GM19452 (cell line): ENCODE measurements around the gene TCHH.
"Not testable (repeated sequence)": the region's sequence is repeated elsewhere in the genome, so short reads cannot be mapped to it uniquely, and the experiment has no call there.

Experiments
- ATAC-seq: cut with Tn5 transposase; IDR thresholded peaks from one replicate; pipeline ENCODE4 v1.9.1; 2021; ENCODE audit not compliant: unreplicated experiment

Gene TCHH

DNA sequence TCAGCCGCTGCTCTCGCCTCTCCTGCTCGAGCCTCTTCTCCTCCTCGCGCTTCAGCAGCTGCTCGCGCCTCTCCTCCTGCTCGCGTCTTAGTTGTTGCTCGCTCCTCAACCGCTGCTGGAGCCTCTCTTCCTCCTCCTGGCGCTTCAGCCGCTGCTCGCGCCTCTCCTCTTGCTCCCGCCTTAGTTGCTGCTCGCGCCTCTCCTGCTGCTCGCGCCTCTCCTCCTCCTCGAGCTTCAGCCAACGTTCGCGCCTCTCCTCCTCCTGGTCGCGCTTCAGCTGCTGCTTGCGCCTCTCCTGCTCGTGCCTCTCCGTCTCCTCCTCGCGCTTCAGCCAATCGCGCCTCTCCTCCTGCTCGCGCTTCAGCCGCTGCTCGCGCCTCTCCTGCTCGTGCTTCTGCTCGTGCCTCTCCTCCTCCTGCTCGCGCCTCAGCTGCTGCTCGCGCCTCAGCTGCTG is 3.7 kb downstream of the TCHH start:
- no peak for ATAC-seq

GRCh38 chr1:152110860-152111514 is 4.3 kb downstream of the TCHH start:
- no peak for ATAC-seq

GRCh38 chr1:152110365-152110859 is 4.8 kb downstream of the TCHH start:
- ATAC-seq = no peak

DNA sequence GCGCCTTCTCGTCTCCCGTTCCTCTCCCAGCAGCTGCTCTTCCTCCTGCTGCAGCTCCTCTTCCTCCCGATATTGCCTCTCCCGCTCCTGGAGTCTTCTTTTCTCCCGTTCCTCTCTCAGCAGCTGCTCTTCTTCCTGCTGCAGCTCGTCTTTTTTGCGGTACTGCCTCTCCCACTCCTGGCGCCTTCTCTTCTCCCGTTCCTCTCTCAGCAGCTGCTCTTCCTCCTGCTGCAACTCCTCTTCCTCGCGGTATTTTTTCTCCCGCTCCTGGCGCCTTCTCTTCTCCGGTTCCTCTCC is 5.3 kb downstream of the TCHH start:
- no peak for ATAC-seq

GRCh38 chr1:152109231-152109997 is 5.8 kb downstream of the TCHH start:
- no peak for ATAC-seq

- no peak for ATAC-seq
These were observed 6.4 kb downstream of the TCHH start for GRCh38 chr1:152108882-152109222.

GRCh38 chr1:152107984-152108881 is 7.0 kb downstream of the TCHH start:
- no peak for ATAC-seq

GRCh38 chr1:152107031-152107983 is 7.9 kb downstream of the TCHH start:
- ATAC-seq = no peak

DNA sequence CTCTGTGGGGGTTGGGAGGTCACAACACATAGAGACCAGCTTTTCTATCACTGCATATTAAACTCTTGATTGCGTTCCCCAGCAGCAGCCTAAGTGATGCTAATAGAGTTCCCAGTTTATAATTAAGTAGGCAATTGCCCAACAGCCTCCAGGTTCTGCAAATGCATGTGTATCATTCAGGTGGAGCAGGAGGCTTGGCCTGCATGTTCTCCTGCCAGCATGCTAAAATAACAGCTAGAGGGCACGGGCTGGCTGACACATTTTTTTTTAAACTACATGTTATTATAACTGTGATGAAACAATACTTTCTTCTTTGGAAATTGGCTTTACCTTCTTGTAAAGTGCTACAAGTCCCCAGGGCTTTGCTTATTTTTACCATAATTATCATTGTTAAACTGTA is 10.4 kb downstream of the TCHH start:
- ATAC-seq = no peak

DNA sequence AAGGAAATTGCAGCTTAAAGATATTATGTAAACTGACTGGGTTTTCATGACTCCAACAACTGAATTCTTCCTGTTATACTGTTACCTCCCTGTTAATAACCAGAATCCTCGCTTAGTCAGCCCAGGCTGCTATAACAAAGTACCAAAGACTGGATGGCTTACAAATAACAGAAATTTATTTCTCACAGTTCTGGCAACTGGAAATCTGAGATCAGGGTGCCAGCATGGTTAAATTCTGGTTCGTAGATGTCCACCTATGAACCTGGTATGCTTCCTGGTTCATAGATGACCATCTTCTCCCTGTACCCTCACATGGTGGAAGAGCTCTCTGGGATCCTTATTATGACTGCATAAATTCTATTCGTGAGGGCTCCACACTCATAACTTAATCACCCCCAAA is 18.3 kb downstream of the TCHH start:
- no peak for ATAC-seq

- ATAC-seq = no peak
These were observed 26.1 kb downstream of the TCHH start, which contains the start of gene TCHHL1 for GRCh38 chr1:152089014-152089674. TSS of gene TCHHL1 (minus strand) at chr1:152089064. CDS start at chr1:152088143, 921 bp downstream.

DNA sequence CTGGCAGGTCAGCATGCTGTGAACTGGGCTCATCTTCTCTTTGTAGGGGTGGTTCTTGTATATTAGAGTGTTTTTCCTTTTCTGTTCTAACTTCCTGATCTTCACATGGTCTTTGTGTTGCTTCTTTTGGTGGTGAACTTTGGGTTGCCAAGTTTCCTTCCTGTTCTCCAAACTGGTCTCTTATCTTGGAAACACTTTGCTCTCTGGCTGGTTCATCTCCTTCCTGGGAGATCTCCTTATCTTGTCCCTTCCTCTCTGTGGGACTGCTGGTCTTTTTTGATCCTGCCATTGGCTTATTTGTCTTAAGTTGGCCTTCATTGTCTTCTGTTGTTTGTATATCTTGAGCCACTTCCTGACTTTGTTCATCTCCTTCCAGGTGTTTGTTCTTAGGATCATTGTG is 28.5 kb downstream of the TCHH start:
- ATAC-seq = no peak

DNA sequence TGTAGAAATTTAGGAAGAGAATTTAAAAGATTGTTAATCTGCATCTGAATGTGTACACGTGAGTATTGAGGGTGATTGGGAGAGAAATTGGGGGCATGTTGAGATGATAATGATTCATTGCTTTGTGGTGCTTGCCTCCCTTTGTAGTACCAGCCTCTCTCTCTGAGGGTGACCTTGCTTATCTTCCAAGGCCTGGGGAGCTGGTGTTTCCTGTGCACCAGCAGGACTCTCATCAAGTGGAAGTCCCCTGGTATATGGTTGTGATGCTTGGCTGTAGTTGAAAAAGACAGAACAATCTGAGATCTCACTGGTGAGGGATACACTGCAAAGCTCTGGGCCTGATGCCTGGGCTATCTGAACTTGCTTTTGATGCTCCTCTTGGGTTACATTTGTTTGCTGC is 30.4 kb downstream of the TCHH start:
- no peak for ATAC-seq

GRCh38 chr1:152081026-152081425 is 34.2 kb downstream of the TCHH start:
- not testable (repeated sequence) for ATAC-seq

DNA sequence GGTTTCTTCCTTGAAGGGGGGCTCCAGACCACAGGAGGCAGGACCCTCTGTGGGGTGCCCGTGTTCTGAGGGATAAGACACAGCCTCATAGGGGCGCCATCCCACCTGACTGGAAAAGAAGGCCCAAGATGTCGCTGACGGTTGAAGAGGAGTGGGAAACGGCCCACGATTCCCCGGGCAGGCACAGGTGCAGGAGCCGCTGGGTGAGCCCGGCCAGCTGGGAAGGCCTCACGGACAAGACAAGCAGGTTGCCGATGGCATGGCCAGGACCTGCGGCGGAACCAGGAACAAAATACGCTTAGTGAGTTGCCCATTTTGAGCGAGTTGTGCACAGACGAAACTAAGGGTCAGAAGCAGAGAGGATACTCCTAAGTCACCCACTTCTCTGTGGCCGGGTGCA is 34.8 kb downstream of the TCHH start:
- ATAC-seq = not testable (repeated sequence)

DNA sequence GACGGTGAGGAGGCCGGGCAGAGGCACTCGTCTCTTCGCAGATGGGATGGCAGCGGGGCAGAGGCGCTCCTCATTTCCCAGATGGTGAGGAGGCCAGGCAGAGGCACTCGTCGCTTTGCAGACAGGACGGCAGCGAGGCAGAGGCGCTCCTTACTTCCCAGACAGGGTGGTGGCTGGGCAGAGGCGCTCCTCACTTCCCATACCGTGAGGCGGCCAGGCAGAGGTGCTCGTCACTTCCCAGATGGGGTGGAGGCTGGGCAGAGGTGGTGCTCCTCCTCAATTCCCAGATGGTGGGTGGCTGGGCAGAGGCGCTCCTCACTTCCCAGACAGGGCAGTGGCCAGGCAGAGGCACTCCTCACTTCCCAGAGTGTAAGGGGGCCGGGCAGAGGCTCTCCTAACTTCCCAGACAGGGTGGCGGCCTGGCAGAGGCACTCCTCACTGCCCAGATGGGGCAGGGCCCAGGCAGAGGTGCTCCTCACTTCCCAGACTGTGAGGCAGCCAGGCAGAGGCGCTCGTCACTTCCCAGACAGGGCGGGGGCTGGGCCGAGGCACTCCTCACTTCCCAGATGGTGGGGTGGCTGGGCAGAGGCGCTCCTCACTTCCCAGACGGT is 36.3 kb downstream of the TCHH start:
- ATAC-seq = no peak

GRCh38 chr1:152072311-152072710 is 42.9 kb downstream of the TCHH start:
- no peak for ATAC-seq

DNA sequence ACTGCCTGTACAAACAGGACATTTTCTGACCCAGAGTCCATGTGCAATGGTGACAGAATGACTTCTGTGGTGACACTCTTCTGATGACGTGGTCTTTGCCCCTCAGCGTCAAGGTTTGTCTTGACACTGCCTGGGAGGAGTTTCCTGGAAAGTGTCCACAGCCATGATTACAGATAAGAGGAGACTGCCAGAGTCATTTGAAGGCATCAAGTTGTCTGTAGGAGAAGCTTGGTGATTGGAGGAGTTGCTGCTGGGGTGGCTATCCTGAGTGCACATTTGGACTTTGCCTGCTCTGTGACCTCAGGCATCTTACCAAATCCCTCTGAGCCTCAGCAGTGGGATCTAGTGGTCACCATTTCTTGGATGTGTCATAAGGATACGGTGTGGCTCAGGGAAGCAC is 44.1 kb downstream of the TCHH start:
- no peak for ATAC-seq

- no peak for ATAC-seq
These were observed 47.3 kb downstream of the TCHH start for GRCh38 chr1:152067929-152068328.

DNA sequence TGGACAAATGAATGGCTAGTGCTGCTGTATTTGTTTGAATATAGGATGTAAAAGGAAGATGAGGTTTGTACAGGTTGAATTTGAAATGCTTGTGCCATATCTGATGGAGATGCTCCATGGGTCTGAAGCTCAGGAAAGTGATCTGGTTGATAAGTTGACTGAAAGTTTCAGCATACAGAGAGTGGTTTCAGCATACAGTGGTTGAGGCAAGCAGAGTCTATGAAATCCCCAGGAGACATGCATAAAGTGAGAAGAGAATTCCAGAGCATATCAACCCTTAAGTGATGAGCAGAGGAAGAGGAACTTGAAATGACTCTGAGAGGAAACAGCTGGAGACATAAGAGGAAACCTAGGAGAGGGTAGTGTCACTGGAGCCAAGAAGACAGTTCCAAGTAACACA is 48.1 kb downstream of the TCHH start:
- no peak for ATAC-seq
